Breast epithelium (tissue), 3 donors: ENCODE results near the gene SLC7A5.

Experiments used
- CTCF ChIP-seq, 3 donors: fragments of 450-650 bp; IDR thresholded peaks; one replicate each; pipeline ENCODE4 v1.5.1; 2016 to 2017; ENCODE audit warnings: antibody characterized with exemption in 3 of 3, mild to moderate bottlenecking in 3 of 3, moderate library complexity in 3 of 3
- POLR2A ChIP-seq: fragments of 450-650 bp; IDR thresholded peaks from one replicate; pipeline ENCODE4 v1.6.1; 2016; ENCODE audit warnings: antibody characterized with exemption, mild to moderate bottlenecking, moderate library complexity
- POLR2AphosphoS5 ChIP-seq, 3 donors: sonication (generic); formaldehyde crosslinking; IDR thresholded peaks; one replicate each; pipeline ENCODE4 v1.6.1; 2017; ENCODE audit warnings: antibody characterized with exemption in 3 of 3

- TF ChIP-seq CTCF (IDR thresholded peaks at IDR 0.05): no peak
- TF ChIP-seq POLR2AphosphoS5 (IDR thresholded peaks at IDR 0.05): no peak
- no peak for TF ChIP-seq POLR2A
These were observed 25.6 kb downstream of the SLC7A5 start for GRCh38 chr16:87843678-87844105.
